H9 (cell line): ENCODE results near the gene OR5V1. TPM values are rescaled to one million over a fixed set of nuclear protein-coding genes. Genes with fewer than 3 reads are reported as not detected.

Experiments used
- DNase-seq: peaks from one replicate; pipeline ENCODE4 v3.0.0-alpha.2; 2017
- H2AFZ ChIP-seq: one replicate; pipeline ENCODE4 v1.6.1; 2013; ENCODE audit warnings: mild to moderate bottlenecking, low read length, control low read depth, moderate library complexity
- H2AK5ac ChIP-seq: 2 replicates; pipeline ENCODE4 v1.6.1; 2013; ENCODE audit warnings: low read length, control low read depth, mixed read lengths; ENCODE audit not compliant: insufficient read length
- H2BK120ac ChIP-seq: one replicate; pipeline ENCODE4 v1.6.1; 2013; ENCODE audit warnings: low read depth, mild to moderate bottlenecking, low read length, control low read depth, inconsistent platforms; ENCODE audit not compliant: poor library complexity, severe bottlenecking
- H2BK12ac ChIP-seq: 2 replicates; pipeline ENCODE4 v1.6.1; 2013; ENCODE audit warnings: low read length, control low read depth, mixed read lengths, low read depth; ENCODE audit not compliant: insufficient read length
- H2BK15ac ChIP-seq: 2 replicates; pipeline ENCODE4 v1.6.1; 2013; ENCODE audit warnings: low read depth, low read length, control low read depth
- H2BK20ac ChIP-seq: one replicate; pipeline ENCODE4 v1.6.1; 2013; ENCODE audit warnings: low read depth, mild to moderate bottlenecking, low read length, control low read depth, inconsistent platforms; ENCODE audit not compliant: poor library complexity, severe bottlenecking
- H2BK5ac ChIP-seq: 2 replicates; pipeline ENCODE4 v1.6.1; 2013; ENCODE audit warnings: low read length, control low read depth, mixed read lengths; ENCODE audit not compliant: insufficient read length
- H3K14ac ChIP-seq: 2 replicates; pipeline ENCODE4 v1.6.1; 2013; ENCODE audit warnings: low read length, control low read depth; ENCODE audit not compliant: insufficient read depth
- H3K18ac ChIP-seq: 2 replicates; pipeline ENCODE4 v1.6.1; 2013; ENCODE audit warnings: low read depth, mild to moderate bottlenecking, mixed read lengths, low read length, control low read depth; ENCODE audit not compliant: insufficient read length
- H3K23ac ChIP-seq: 2 replicates; pipeline ENCODE4 v1.6.1; 2013; ENCODE audit warnings: low read length, control low read depth, mixed read lengths, low read depth; ENCODE audit not compliant: insufficient read length
- H3K23me2 ChIP-seq: 2 replicates; pipeline ENCODE4 v1.6.1; 2013; ENCODE audit warnings: low read depth, mild to moderate bottlenecking, mixed read lengths, low read length, control low read depth; ENCODE audit not compliant: insufficient read length, poor library complexity, severe bottlenecking
- H3K27ac ChIP-seq: 2 replicates; pipeline ENCODE4 v1.5.1; 2013; ENCODE audit warnings: low read length, control low read depth, mixed read lengths, low read depth; ENCODE audit not compliant: insufficient read length
- H3K27me3 ChIP-seq: 2 replicates; pipeline ENCODE4 v1.6.1; 2013; ENCODE audit warnings: low read length, control low read depth, inconsistent platforms; ENCODE audit not compliant: insufficient read depth
- H3K4ac ChIP-seq: 2 replicates; pipeline ENCODE4 v1.6.1; 2013; ENCODE audit warnings: low read depth, mild to moderate bottlenecking, control low read depth, inconsistent platforms, low read length, moderate library complexity
- H3K4me1 ChIP-seq: 2 replicates; pipeline ENCODE4 v1.6.1; 2013; ENCODE audit warnings: low read length, control low read depth, inconsistent platforms; ENCODE audit not compliant: insufficient read depth
- H3K4me2 ChIP-seq: 2 replicates; pipeline ENCODE4 v1.6.1; 2013; ENCODE audit warnings: low read length, control low read depth, mixed read lengths; ENCODE audit not compliant: insufficient read length, insufficient read depth
- H3K56ac ChIP-seq: 2 replicates; pipeline ENCODE4 v1.6.1; 2013; ENCODE audit warnings: low read depth, mild to moderate bottlenecking, mixed read lengths, low read length, control low read depth; ENCODE audit not compliant: insufficient read length
- H3K79me1 ChIP-seq: 2 replicates; pipeline ENCODE4 v1.6.1; 2013; ENCODE audit warnings: low read depth, mild to moderate bottlenecking, moderate library complexity, low read length, control low read depth, inconsistent platforms; ENCODE audit not compliant: insufficient read depth, poor library complexity, severe bottlenecking
- H3K79me2 ChIP-seq: 2 replicates; pipeline ENCODE4 v1.6.1; 2013; ENCODE audit warnings: low read length, control low read depth, inconsistent platforms; ENCODE audit not compliant: insufficient read depth
- H3K9ac ChIP-seq: 2 replicates; pipeline ENCODE4 v1.6.1; 2013; ENCODE audit warnings: low read length, control low read depth, mixed read lengths; ENCODE audit not compliant: insufficient read length; ENCODE audit errors: extremely low read depth
- H3K9me3 ChIP-seq: one replicate; pipeline ENCODE4 v1.6.1; 2013; ENCODE audit warnings: low read depth, low read length, inconsistent platforms; ENCODE audit not compliant: control insufficient read depth
- H3T11ph ChIP-seq: one replicate; pipeline ENCODE4 v1.6.1; 2013; ENCODE audit warnings: mild to moderate bottlenecking, low read length, control low read depth, inconsistent platforms
- H4K20me1 ChIP-seq: one replicate; pipeline ENCODE4 v1.6.1; 2013; ENCODE audit not compliant: control insufficient read depth, insufficient read length, insufficient read depth
- H4K5ac ChIP-seq: 2 replicates; pipeline ENCODE4 v1.6.1; 2013; ENCODE audit warnings: low read depth, mild to moderate bottlenecking, mixed read lengths, low read length, control low read depth; ENCODE audit not compliant: insufficient read length
- H4K8ac ChIP-seq: replicated peaks from 2 replicates; pipeline ENCODE4 v1.6.1; 2013; ENCODE audit warnings: low read length, control low read depth, mixed read lengths, low read depth; ENCODE audit not compliant: insufficient read length
- H4K91ac ChIP-seq: 2 replicates; pipeline ENCODE4 v1.6.1; 2013; ENCODE audit warnings: low read depth, mild to moderate bottlenecking, moderate library complexity, mixed read lengths, low read length, control low read depth; ENCODE audit not compliant: insufficient read length
- H3K27ac Mint-ChIP-seq, 3 experiments: 2 replicates in 2 of 3; 3 replicates in 1 of 3; pipeline ENCODE4 v1.8.0; 2020 to 2021; ENCODE audit warnings: mixed read lengths in 3 of 3, mild to moderate bottlenecking in 1 of 3, moderate library complexity in 1 of 3
- H3K27me3 Mint-ChIP-seq: 2 replicates; pipeline ENCODE4 v1.8.0; 2021; ENCODE audit warnings: low read depth, mild to moderate bottlenecking, moderate library complexity, mixed read lengths
- H3K36me3 Mint-ChIP-seq, 3 experiments: 2 replicates in 2 of 3; 3 replicates in 1 of 3; pipeline ENCODE4 v1.8.0; 2020 to 2021; ENCODE audit warnings: low read depth in 3 of 3, mixed read lengths in 3 of 3; ENCODE audit not compliant: insufficient read depth in 1 of 3
- H3K4me1 Mint-ChIP-seq, 2 experiments: 2 replicates each; pipeline ENCODE4 v1.8.0; 2020; ENCODE audit warnings: mixed read lengths in 2 of 2
- H3K4me3 Mint-ChIP-seq, 2 experiments: 2 replicates in 1 of 2; 3 replicates in 1 of 2; pipeline ENCODE4 v1.8.0; 2020 to 2021; ENCODE audit warnings: mild to moderate bottlenecking in 2 of 2, mixed read lengths in 2 of 2, moderate library complexity in 1 of 2
- H3K9me3 Mint-ChIP-seq, 2 experiments: 2 replicates in 1 of 2; 3 replicates in 1 of 2; pipeline ENCODE4 v1.8.0; 2020; ENCODE audit warnings: mild to moderate bottlenecking in 2 of 2, mixed read lengths in 2 of 2, moderate library complexity in 1 of 2
- CTCF ChIP-seq: fragments of 200-600 bp; sonication (generic); conservative IDR thresholded peaks from 3 replicates; pipeline ENCODE4 v1.8.0; 2021; ENCODE audit warnings: antibody characterized with exemption, mild to moderate bottlenecking
- total RNA-seq: library from RNA; stranded (reverse); gene quantifications from 2 replicates; pipeline ENCODE4 v1.2.1, GENCODE V29; 2021

OR5V1 gene
- total RNA-seq, 1 experiment from 2014 or later = not detected

GRCh38 chr6:29332676-29333075, 36.0 kb downstream of the OR5V1 start:
- no peaks in the 10 kb centered on the region for H3K4me1 Mint-ChIP-seq

More at GRCh38 chr6:29332676-29333075, 36.0 kb downstream of the OR5V1 start:
- no peaks in the 10 kb centered on the region for H3K79me1 ChIP-seq
- no peak overlapping the region for H2AFZ ChIP-seq
- H3K56ac ChIP-seq = no peak overlapping the region
- no peak overlapping the region for H3K27ac ChIP-seq
- H3K23me2 ChIP-seq = no peaks in the 10 kb centered on the region
- H2BK20ac ChIP-seq = no peak overlapping the region
- H3K18ac ChIP-seq = no peak overlapping the region
- H4K91ac ChIP-seq = no peak overlapping the region
- no peak overlapping the region for H3K4ac ChIP-seq
- no peak overlapping the region for H4K5ac ChIP-seq
- H3K27ac Mint-ChIP-seq = no peak overlapping the region
- H3K27me3 Mint-ChIP-seq = no peaks in the 10 kb centered on the region
- H3K36me3 Mint-ChIP-seq = no peaks in the 10 kb centered on the region; a peak in 1 of 7 replicates
- no peak overlapping the region for H3K4me2 ChIP-seq
- H3K9me3 Mint-ChIP-seq = no peaks in the 10 kb centered on the region; a peak in 1 of 5 replicates
- no peak overlapping the region for H3K23ac ChIP-seq
- no peaks in the 10 kb centered on the region for H3K4me1 ChIP-seq
- H2BK12ac ChIP-seq = no peak overlapping the region
- no peak overlapping the region for H2BK120ac ChIP-seq
- H2AK5ac ChIP-seq = no peak overlapping the region
- H4K20me1 ChIP-seq = no peaks in the 10 kb centered on the region
- DNase-seq = no peak
- H3K14ac ChIP-seq = no peak overlapping the region
- no peaks in the 10 kb centered on the region for H3K9me3 ChIP-seq
- H3T11ph ChIP-seq = no peak overlapping the region
- H3K9ac ChIP-seq = no peak overlapping the region
- H3K27me3 ChIP-seq = no peaks in the 10 kb centered on the region
- TF ChIP-seq CTCF = no peak
- no peaks in the 10 kb centered on the region for H3K79me2 ChIP-seq
- H2BK5ac ChIP-seq = no peak overlapping the region
- H3K4me3 Mint-ChIP-seq = no peak overlapping the region
- H4K8ac ChIP-seq = no peak overlapping the region
- H2BK15ac ChIP-seq = no peak overlapping the region
